Esophagus squamous epithelium (tissue), 4 donors: Measurements from ENCODE around the gene ARVCF.

ENCODE experiments used
- POLR2A ChIP-seq, 4 donors: fragments of 450-650 bp; IDR thresholded peaks; one replicate each; pipeline ENCODE4 v1.6.1; 2017; ENCODE audit warnings: antibody characterized with exemption in 4 of 4, mild to moderate bottlenecking in 4 of 4, moderate library complexity in 3 of 4
- TF ChIP-seq, protein P1 (sequence below), 6 experiments: fragments of 450-650 bp in 4 of 6; fragments of 200-600 bp in 2 of 6; sonication (generic) in 2 of 6; IDR thresholded peaks; one replicate each; pipeline ENCODE4 v1.5.1; 2016 to 2019; ENCODE audit warnings: antibody characterized with exemption in 6 of 6, mild to moderate bottlenecking in 4 of 6, moderate library complexity in 4 of 6

DNA sequence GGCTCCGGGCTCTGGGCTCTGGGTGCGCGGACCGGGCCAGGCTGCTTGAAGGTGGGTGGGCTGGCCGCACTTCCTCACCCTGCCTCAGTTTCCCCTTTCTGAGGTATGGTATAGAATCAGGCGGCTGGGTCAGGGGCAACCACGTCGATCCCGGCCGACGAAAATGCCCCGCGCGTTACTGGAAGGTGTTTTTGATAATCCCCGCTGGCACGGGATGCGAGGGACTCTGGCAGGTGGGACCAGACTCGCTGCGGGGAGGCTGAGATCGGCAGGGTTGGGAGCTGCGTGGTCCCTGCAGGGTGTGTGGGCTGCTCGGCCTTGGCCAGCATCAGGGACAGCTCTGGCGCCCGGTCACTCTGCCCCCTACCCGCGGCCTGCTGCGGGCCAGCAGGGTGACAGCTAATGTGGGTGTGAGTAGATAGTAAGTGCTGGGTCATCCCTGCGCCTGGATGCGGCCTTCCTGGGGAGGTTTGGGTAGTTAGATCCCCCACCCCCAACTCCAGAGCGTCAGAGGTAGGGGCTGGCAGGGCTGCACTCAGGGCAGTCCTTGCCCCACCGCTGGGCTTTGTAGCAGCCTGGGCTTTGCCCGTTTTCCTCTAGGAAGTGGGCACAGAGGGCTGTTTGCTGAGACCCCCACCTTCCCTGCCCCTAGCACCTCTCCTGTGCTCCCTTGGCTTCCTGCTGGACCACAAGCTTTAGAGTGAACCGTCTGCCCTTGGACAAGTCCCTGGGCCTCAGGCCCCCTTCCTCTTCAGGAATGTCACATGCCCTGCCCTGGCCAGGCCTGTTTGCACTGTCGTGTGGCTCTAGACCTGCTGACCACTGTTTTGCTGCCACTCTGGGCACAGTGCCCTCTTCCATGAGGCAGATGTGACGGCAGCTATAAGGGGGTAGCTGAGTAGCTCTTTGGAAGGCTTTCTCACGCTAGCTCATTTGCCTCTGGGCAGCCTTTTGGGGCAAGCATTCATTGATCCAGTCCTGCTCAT lies 4.9 kb upstream of the ARVCF start:
- TF ChIP-seq, protein P1, sequence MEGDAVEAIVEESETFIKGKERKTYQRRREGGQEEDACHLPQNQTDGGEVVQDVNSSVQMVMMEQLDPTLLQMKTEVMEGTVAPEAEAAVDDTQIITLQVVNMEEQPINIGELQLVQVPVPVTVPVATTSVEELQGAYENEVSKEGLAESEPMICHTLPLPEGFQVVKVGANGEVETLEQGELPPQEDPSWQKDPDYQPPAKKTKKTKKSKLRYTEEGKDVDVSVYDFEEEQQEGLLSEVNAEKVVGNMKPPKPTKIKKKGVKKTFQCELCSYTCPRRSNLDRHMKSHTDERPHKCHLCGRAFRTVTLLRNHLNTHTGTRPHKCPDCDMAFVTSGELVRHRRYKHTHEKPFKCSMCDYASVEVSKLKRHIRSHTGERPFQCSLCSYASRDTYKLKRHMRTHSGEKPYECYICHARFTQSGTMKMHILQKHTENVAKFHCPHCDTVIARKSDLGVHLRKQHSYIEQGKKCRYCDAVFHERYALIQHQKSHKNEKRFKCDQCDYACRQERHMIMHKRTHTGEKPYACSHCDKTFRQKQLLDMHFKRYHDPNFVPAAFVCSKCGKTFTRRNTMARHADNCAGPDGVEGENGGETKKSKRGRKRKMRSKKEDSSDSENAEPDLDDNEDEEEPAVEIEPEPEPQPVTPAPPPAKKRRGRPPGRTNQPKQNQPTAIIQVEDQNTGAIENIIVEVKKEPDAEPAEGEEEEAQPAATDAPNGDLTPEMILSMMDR (IDR thresholded peaks at IDR 0.05) = no peak
- no peak for TF ChIP-seq POLR2A (IDR thresholded peaks at IDR 0.05)
